Fibroblast of lung (primary cell): ENCODE measurements around the gene HCRT. TPM values are rescaled to one million over a fixed set of nuclear protein-coding genes. Genes with fewer than 3 reads are reported as not detected.

Source experiments
- DNase-seq, 2 donors: peaks; one replicate each; pipeline versions ENCODE4 v3.0.0 to v3.0.0-alpha.2; 2010; ENCODE audit warnings: low read depth in 2 of 2
- H2AFZ ChIP-seq: 2 replicates; pipeline ENCODE4 v1.5.1; 2012; ENCODE audit warnings: low read length, control low read depth, inconsistent platforms
- H3K27ac ChIP-seq: 2 replicates; pipeline ENCODE4 v1.5.1; 2011; ENCODE audit warnings: low read length, control low read depth; ENCODE audit not compliant: insufficient read depth
- H3K27me3 ChIP-seq: 2 replicates; pipeline ENCODE4 v1.5.1; 2011; ENCODE audit warnings: mild to moderate bottlenecking, low read length; ENCODE audit not compliant: control insufficient read depth, insufficient read depth
- H3K36me3 ChIP-seq: 2 replicates; pipeline ENCODE4 v1.5.1; 2011; ENCODE audit warnings: low read length; ENCODE audit not compliant: control insufficient read depth, insufficient read depth
- H3K4me1 ChIP-seq: 2 replicates; pipeline ENCODE4 v1.5.1; 2011; ENCODE audit warnings: low read length; ENCODE audit not compliant: control insufficient read depth, insufficient read depth; ENCODE audit errors: extremely low read depth
- H3K4me2 ChIP-seq: 2 replicates; pipeline ENCODE4 v1.5.1; 2011; ENCODE audit warnings: low read length, control low read depth; ENCODE audit not compliant: insufficient read depth; ENCODE audit errors: extremely low read depth
- H3K4me3 ChIP-seq, 4 experiments: fragments of 200-600 bp in 1 of 4; sonication (generic) in 1 of 4; replicated peaks in 1 of 4; 2 replicates each; pipeline ENCODE4 v1.5.1; 2011 to 2016; ENCODE audit warnings: low read length in 4 of 4, low read depth in 3 of 4, mild to moderate bottlenecking in 3 of 4, control low read depth in 2 of 4, inconsistent platforms in 1 of 4, mixed read lengths in 1 of 4; ENCODE audit not compliant: insufficient read depth in 1 of 4; ENCODE audit errors: control extremely low read depth in 1 of 4
- H3K79me2 ChIP-seq: 2 replicates; pipeline ENCODE4 v1.5.1; 2012; ENCODE audit warnings: mild to moderate bottlenecking, low read length, inconsistent platforms; ENCODE audit not compliant: control insufficient read depth, insufficient read depth
- H3K9ac ChIP-seq: 2 replicates; pipeline ENCODE4 v1.5.1; 2011; ENCODE audit warnings: mild to moderate bottlenecking, low read length, control low read depth; ENCODE audit not compliant: insufficient read depth
- H3K9me3 ChIP-seq: 2 replicates; pipeline ENCODE4 v1.5.1; 2012; ENCODE audit warnings: low read depth, low read length; ENCODE audit not compliant: control insufficient read depth, insufficient read depth
- H4K20me1 ChIP-seq: 2 replicates; pipeline ENCODE4 v1.5.1; 2011; ENCODE audit warnings: low read length; ENCODE audit not compliant: control insufficient read depth, insufficient read depth; ENCODE audit errors: extremely low read depth
- EZH2 ChIP-seq: IDR thresholded peaks from 2 replicates; pipeline ENCODE4 v1.5.1; 2012; ENCODE audit warnings: low read length, control low read depth, mild to moderate bottlenecking; ENCODE audit errors: missing control alignments
- polyA plus RNA-seq, 2 donors: library from polyadenylated mRNA; depleted of rRNA in 1 of 2; stranded (reverse) in 1 of 2; unstranded in 1 of 2; fragments of >200 nt; gene quantifications; 2 replicates each; pipeline ENCODE4 v1.2.1, GENCODE V29; 2011 to 2012; ENCODE audit warnings: missing spikeins in 1 of 2
- total RNA-seq: library from RNA; depleted of rRNA; stranded (reverse); fragments of >200 nt; gene quantifications from 2 replicates; pipeline ENCODE4 v1.2.1, GENCODE V29; 2014
- TF ChIP-seq, protein P1 (sequence below), 2 donors: IDR thresholded peaks in 1 of 2; conservative IDR thresholded peaks in 1 of 2; 1 replicate in 1 of 2; 2 replicates in 1 of 2; pipeline ENCODE4 v1.5.1; 2011 to 2012; ENCODE audit warnings: low read length in 2 of 2, control low read depth in 1 of 2, inconsistent platforms in 1 of 2, low read depth in 1 of 2, mild to moderate bottlenecking in 1 of 2

The HCRT gene
- total and polyA plus RNA-seq, 2 donors (not counting 1 experiment from before 2014, with no cell fraction given), result not detected

- Histone ChIP-seq H3K36me3 (no peaks in the 10 kb centered on the region), H3K4me2 (no peak overlapping the region), H3K27ac (no peak overlapping the region), H2AFZ (no peak overlapping the region), H3K27me3 (no peaks in the 10 kb centered on the region), H3K9ac (no peak overlapping the region), H3K79me2 (no peaks in the 10 kb centered on the region), H4K20me1 (no peaks in the 10 kb centered on the region), H3K9me3 (no peaks in the 10 kb centered on the region), H3K4me1 (no peaks in the 10 kb centered on the region), H3K4me3 (no peak overlapping the region)
- peak; percentile 12 to 51 for DNase-seq
- no peak for TF ChIP-seq EZH2
- TF ChIP-seq, protein P1, sequence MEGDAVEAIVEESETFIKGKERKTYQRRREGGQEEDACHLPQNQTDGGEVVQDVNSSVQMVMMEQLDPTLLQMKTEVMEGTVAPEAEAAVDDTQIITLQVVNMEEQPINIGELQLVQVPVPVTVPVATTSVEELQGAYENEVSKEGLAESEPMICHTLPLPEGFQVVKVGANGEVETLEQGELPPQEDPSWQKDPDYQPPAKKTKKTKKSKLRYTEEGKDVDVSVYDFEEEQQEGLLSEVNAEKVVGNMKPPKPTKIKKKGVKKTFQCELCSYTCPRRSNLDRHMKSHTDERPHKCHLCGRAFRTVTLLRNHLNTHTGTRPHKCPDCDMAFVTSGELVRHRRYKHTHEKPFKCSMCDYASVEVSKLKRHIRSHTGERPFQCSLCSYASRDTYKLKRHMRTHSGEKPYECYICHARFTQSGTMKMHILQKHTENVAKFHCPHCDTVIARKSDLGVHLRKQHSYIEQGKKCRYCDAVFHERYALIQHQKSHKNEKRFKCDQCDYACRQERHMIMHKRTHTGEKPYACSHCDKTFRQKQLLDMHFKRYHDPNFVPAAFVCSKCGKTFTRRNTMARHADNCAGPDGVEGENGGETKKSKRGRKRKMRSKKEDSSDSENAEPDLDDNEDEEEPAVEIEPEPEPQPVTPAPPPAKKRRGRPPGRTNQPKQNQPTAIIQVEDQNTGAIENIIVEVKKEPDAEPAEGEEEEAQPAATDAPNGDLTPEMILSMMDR (conservative IDR thresholded peaks at IDR 0.05 in 1 of 2, IDR thresholded peaks at IDR 0.05 in 1 of 2; ENCODE audit: low read depth in 1 of 2, low read length in 2 of 2), result no peak
Observed at GRCh38 chr17:42200706-42201457, 15.6 kb upstream of the HCRT start.

- Histone ChIP-seq H3K27ac (no peak overlapping the region), H3K4me1 (no peaks in the 10 kb centered on the region), H3K36me3 (no peaks in the 10 kb centered on the region), H2AFZ (no peak overlapping the region), H4K20me1 (no peaks in the 10 kb centered on the region), H3K79me2 (no peaks in the 10 kb centered on the region), H3K9me3 (no peaks in the 10 kb centered on the region), H3K4me3 (no peak overlapping the region), H3K4me2 (no peak overlapping the region), H3K27me3 (no peaks in the 10 kb centered on the region), H3K9ac (no peak overlapping the region)
- TF ChIP-seq, protein P1 (conservative IDR thresholded peaks at IDR 0.05 in 1 of 2, IDR thresholded peaks at IDR 0.05 in 1 of 2; ENCODE audit: low read depth in 1 of 2, low read length in 2 of 2), result no peak
- TF ChIP-seq EZH2, result no peak
- DNase-seq, result no peak
Observed at GRCh38 chr17:42199416-42200011, 14.3 kb upstream of the HCRT start.

GRCh38 chr17:42198897-42199296, 13.6 kb upstream of the HCRT start:
- Histone ChIP-seq H3K9ac (no peak overlapping the region), H3K4me3 (no peak overlapping the region), H3K9me3 (no peaks in the 10 kb centered on the region), H3K79me2 (no peaks in the 10 kb centered on the region), H3K4me2 (no peak overlapping the region), H2AFZ (no peak overlapping the region), H3K27me3 (no peaks in the 10 kb centered on the region), H3K27ac (no peak overlapping the region), H4K20me1 (no peaks in the 10 kb centered on the region), H3K4me1 (no peaks in the 10 kb centered on the region), H3K36me3 (no peaks in the 10 kb centered on the region)
- DNase-seq, result no peak
- TF ChIP-seq EZH2, result no peak
- TF ChIP-seq, protein P1 (conservative IDR thresholded peaks at IDR 0.05 in 1 of 2, IDR thresholded peaks at IDR 0.05 in 1 of 2; ENCODE audit: low read depth in 1 of 2, low read length in 2 of 2), result no peak
